ENCODE data around the gene SEMA5B. TPM values are rescaled to one million over a fixed set of nuclear protein-coding genes. Genes with fewer than 3 reads are reported as not detected.
A peak's percentile ranks its signal among the peaks of the same experiment; 100 is the strongest.

Gene SEMA5B
- total RNA-seq, 2 experiments from 2014 or later: 0.30 TPM; not detected in 1

- H3K4me1 Mint-ChIP-seq: peaks cover 41% of the 10 kb centered on the region
- H3K27ac Mint-ChIP-seq: no peak overlapping the region
- H3K9me3 Mint-ChIP-seq: no peaks in the 10 kb centered on the region
- H3K4me3 Mint-ChIP-seq: no peak overlapping the region
- DNase-seq: no peak
- ChIA-PET POLR2A (no interaction called here), CTCF (interaction anchor here (1.0 to 1.1 kb wide), 3 partner anchors 50 to 223 kb away, joined by 3 read pairs; no protein-coding TSS in a partner anchor)
- H3K27me3 Mint-ChIP-seq: peaks cover 21% of the 10 kb centered on the region
- H3K36me3 Mint-ChIP-seq (ENCODE audit: low read depth): no peaks in the 10 kb centered on the region
Measured at GRCh38 chr3:122977746-122978466, 49.7 kb downstream of the SEMA5B start.

- H3K4me1 Mint-ChIP-seq: peaks cover 41% of the 10 kb centered on the region
- H3K27ac Mint-ChIP-seq: peak overlapping the region; percentile 53
- peak; percentile 53 for DNase-seq
- H3K9me3 Mint-ChIP-seq: no peaks in the 10 kb centered on the region
- ChIA-PET POLR2A (no interaction called here), CTCF (interaction anchor here (1.0 kb wide), 1 partner anchor 53 kb away, joined by 3 read pairs; no protein-coding TSS in a partner anchor)
- peaks cover 17% of the 10 kb centered on the region for H3K27me3 Mint-ChIP-seq
- peak overlapping the region; percentile 54 for H3K4me3 Mint-ChIP-seq
- H3K36me3 Mint-ChIP-seq (ENCODE audit: low read depth): no peaks in the 10 kb centered on the region
Measured at GRCh38 chr3:122975924-122976293, 51.7 kb downstream of the SEMA5B start.

- CTCF ChIA-PET: interaction anchor here (1.0 kb wide), 2 partner anchors 34 to 53 kb away, joined by 3 read pairs; no protein-coding TSS in a partner anchor
- Mint-ChIP-seq H3K27ac (peak overlapping the region; percentile 53), H3K27me3 (peaks cover 20% of the 10 kb centered on the region), H3K9me3 (no peaks in the 10 kb centered on the region), H3K36me3 (ENCODE audit: low read depth) (no peaks in the 10 kb centered on the region), H3K4me3 (peak overlapping the region; percentile 54), H3K4me1 (peaks cover 41% of the 10 kb centered on the region)
- peak; percentile 57 for DNase-seq
- POLR2A ChIA-PET: no interaction called here
Measured at GRCh38 chr3:122975163-122975923, 52.2 kb downstream of the SEMA5B start.

- Mint-ChIP-seq H3K4me1 (peaks cover 41% of the 10 kb centered on the region), H3K27me3 (peaks cover 22% of the 10 kb centered on the region), H3K36me3 (ENCODE audit: low read depth) (no peaks in the 10 kb centered on the region), H3K9me3 (no peaks in the 10 kb centered on the region), H3K27ac (peak overlapping the region; percentile 53), H3K4me3 (peak overlapping the region; percentile 54)
- DNase-seq: no peak
- CTCF ChIA-PET: interaction anchor here (1.0 kb wide), 1 partner anchor 34 kb away, joined by 3 read pairs; no protein-coding TSS in a partner anchor
- POLR2A ChIA-PET: no interaction called here
Measured at GRCh38 chr3:122974764-122975162, 52.8 kb downstream of the SEMA5B start.

- Mint-ChIP-seq H3K4me1 (peaks cover 39% of the 10 kb centered on the region), H3K27ac (no peak overlapping the region), H3K4me3 (no peak overlapping the region), H3K27me3 (peaks cover 28% of the 10 kb centered on the region), H3K36me3 (ENCODE audit: low read depth) (no peaks in the 10 kb centered on the region), H3K9me3 (no peaks in the 10 kb centered on the region)
- no peak for DNase-seq
- ChIA-PET CTCF (interaction anchor here (1.0 kb wide), 1 partner anchor 33 kb away, joined by 3 read pairs; no protein-coding TSS in a partner anchor), POLR2A (no interaction called here)
Measured at GRCh38 chr3:122973893-122974615, 53.5 kb downstream of the SEMA5B start.

GRCh38 chr3:122972141-122972540 is 55.4 kb downstream of the SEMA5B start:
- no peak overlapping the region for H3K4me3 Mint-ChIP-seq
- CTCF ChIA-PET: no interaction called here
- POLR2A ChIA-PET: no interaction called here

GRCh38 chr3:122969585-122970469 is 57.7 kb downstream of the SEMA5B start:
- Mint-ChIP-seq H3K27ac (no peak overlapping the region), H3K36me3 (ENCODE audit: low read depth) (no peaks in the 10 kb centered on the region), H3K27me3 (peaks cover 26% of the 10 kb centered on the region), H3K4me3 (no peak overlapping the region), H3K4me1 (peaks cover 11% of the 10 kb centered on the region), H3K9me3 (no peaks in the 10 kb centered on the region)
- ChIA-PET POLR2A (no interaction called here), CTCF (no interaction called here)
- DNase-seq: no peak

More at GRCh38 chr3:122972141-122972540, 55.4 kb downstream of the SEMA5B start:
- Mint-ChIP-seq H3K27ac (no peak overlapping the region), H3K27me3 (peaks cover 26% of the 10 kb centered on the region), H3K9me3 (no peaks in the 10 kb centered on the region), H3K4me1 (peaks cover 30% of the 10 kb centered on the region), H3K36me3 (ENCODE audit: low read depth) (no peaks in the 10 kb centered on the region)
- DNase-seq: no peak

- H3K36me3 Mint-ChIP-seq (ENCODE audit: low read depth): no peaks in the 10 kb centered on the region
- no peak for DNase-seq
- no peak overlapping the region for H3K27ac Mint-ChIP-seq
- ChIA-PET CTCF (no interaction called here), POLR2A (no interaction called here)
- no peaks in the 10 kb centered on the region for H3K4me1 Mint-ChIP-seq
- H3K9me3 Mint-ChIP-seq: no peaks in the 10 kb centered on the region
- H3K27me3 Mint-ChIP-seq: peaks cover 26% of the 10 kb centered on the region
- no peak overlapping the region for H3K4me3 Mint-ChIP-seq
Measured at GRCh38 chr3:122967765-122968164, 59.8 kb downstream of the SEMA5B start.

- ChIA-PET POLR2A (no interaction called here), CTCF (no interaction called here)
- Mint-ChIP-seq H3K27me3 (peaks cover 30% of the 10 kb centered on the region), H3K36me3 (ENCODE audit: low read depth) (no peaks in the 10 kb centered on the region), H3K4me3 (no peak overlapping the region), H3K9me3 (no peaks in the 10 kb centered on the region), H3K4me1 (no peaks in the 10 kb centered on the region), H3K27ac (no peak overlapping the region)
- no peak for DNase-seq
Measured at GRCh38 chr3:122967356-122967755, 60.2 kb downstream of the SEMA5B start.

GRCh38 chr3:122966045-122966444 is 61.5 kb downstream of the SEMA5B start:
- POLR2A ChIA-PET: no interaction called here
- peaks cover 31% of the 10 kb centered on the region for H3K27me3 Mint-ChIP-seq
- H3K36me3 Mint-ChIP-seq (ENCODE audit: low read depth): no peaks in the 10 kb centered on the region
- no peak overlapping the region for H3K4me3 Mint-ChIP-seq
- no peaks in the 10 kb centered on the region for H3K9me3 Mint-ChIP-seq
- H3K4me1 Mint-ChIP-seq: no peaks in the 10 kb centered on the region
- no peak for DNase-seq
- CTCF ChIA-PET: interaction anchor here (1.0 kb wide), 1 partner anchor 25 kb away, joined by 3 read pairs; no protein-coding TSS in a partner anchor
- no peak overlapping the region for H3K27ac Mint-ChIP-seq

- H3K27ac Mint-ChIP-seq: no peak overlapping the region
- POLR2A ChIA-PET: no interaction called here
- CTCF ChIA-PET: interaction anchor here (0.5 to 1.4 kb wide), 2 partner anchors 21 to 58 kb away, joined by 3 read pairs; no protein-coding TSS in a partner anchor
- H3K4me3 Mint-ChIP-seq: no peak overlapping the region
- H3K4me1 Mint-ChIP-seq: no peaks in the 10 kb centered on the region
- no peaks in the 10 kb centered on the region for H3K36me3 Mint-ChIP-seq (ENCODE audit: low read depth)
- H3K27me3 Mint-ChIP-seq: peaks cover 29% of the 10 kb centered on the region
- DNase-seq: no peak
- H3K9me3 Mint-ChIP-seq: no peaks in the 10 kb centered on the region
Measured at GRCh38 chr3:122964811-122965210, 62.8 kb downstream of the SEMA5B start.

GRCh38 chr3:122962149-122962548 is 65.4 kb downstream of the SEMA5B start:
- H3K27ac Mint-ChIP-seq: no peak overlapping the region
- DNase-seq: no peak
- H3K36me3 Mint-ChIP-seq (ENCODE audit: low read depth): no peaks in the 10 kb centered on the region
- H3K4me3 Mint-ChIP-seq: no peak overlapping the region
- peaks cover 35% of the 10 kb centered on the region for H3K27me3 Mint-ChIP-seq
- CTCF ChIA-PET: no interaction called here
- no peaks in the 10 kb centered on the region for H3K4me1 Mint-ChIP-seq
- no peaks in the 10 kb centered on the region for H3K9me3 Mint-ChIP-seq
- POLR2A ChIA-PET: no interaction called here

All from activated CD4-positive, alpha-beta memory T cell treated with anti-CD3 and anti-CD28 coated beads, Interleukin-2, amount 10 ng/mL, durations not matched to agents 7 days and 5 days (primary cell).